Dermis blood vessel endothelial cell (primary cell): ENCODE data around the gene BCL2L15. TPM values are rescaled to one million over a fixed set of nuclear protein-coding genes. Genes with fewer than 3 reads are reported as not detected.

Experiments
- DNase-seq: peaks from one replicate; pipeline ENCODE4 v3.0.0; 2010
- total RNA-seq: library from RNA; depleted of rRNA; stranded (reverse); fragments of >200 nt; gene quantifications from 2 replicates; pipeline ENCODE4 v1.2.3, GENCODE V29; 2014

The BCL2L15 gene
- total RNA-seq, 1 donor from 2014 or later: 0.17 TPM

DNA sequence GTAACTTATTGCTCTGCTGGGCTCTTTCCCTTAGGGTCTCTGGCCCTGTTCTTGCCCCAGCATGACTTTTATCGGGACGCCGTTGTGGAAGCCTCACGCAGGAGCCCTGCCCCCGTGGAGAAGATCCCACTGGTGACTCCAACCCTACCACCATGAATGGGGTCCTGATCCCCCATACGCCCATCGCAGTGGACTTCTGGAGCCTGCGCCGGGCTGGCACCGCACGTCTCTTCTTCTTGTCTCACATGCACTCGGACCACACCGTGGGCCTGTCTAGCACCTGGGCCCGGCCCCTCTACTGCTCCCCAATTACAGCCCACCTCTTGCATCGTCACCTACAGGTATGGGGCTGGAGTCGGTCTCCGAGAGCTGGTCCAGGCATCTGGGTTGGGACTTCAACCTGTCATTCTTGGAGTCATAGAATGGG, 18.1 kb upstream of the BCL2L15 start:
- DNase-seq: peak; percentile 27

DNA sequence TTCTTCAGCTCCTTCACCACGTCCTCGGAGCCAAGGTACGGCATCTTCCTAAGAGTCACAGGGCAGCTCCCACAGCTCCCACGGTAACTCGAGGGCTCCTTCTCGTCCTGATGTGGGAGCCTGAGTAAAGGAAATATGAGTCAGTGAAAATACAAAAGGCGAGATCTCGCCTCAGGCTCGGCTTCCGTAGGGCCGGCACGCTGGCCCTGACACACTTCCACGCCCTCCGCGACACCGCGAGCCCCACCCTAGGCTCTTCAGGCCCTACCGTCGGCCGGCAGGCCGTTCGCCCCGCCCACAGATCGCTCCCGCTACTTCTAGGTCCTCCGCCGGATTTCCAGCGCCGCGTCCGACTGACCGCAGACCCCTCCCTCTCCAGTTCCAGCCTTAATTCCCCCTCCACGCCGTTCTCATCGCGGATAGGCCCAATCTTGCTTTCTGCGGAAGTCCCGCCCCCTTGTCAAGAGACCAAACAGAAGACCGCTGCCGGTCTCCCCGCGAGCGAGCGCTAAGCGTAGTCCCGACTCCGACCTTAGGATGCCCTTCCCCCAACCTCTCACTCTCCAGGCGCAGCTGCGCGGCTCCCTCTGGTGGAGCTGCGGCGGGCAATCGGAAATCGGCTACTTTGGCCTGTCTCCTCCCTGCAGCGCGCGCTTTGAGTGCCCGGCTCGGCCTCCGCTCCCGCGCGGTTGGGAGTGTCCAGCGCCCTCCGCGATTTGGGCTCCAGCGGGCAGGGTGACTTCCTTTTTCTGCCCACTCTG, 17.5 kb upstream of the BCL2L15 start, which contains the start of the genes AP4B1 and DCLRE1B:
Gene AP4B1, minus strand, starts transcription at position 126 of the 761 bp plus-strand sequence. Its CDS starts 82 bp downstream, at position 44.
Gene DCLRE1B, plus strand, starts transcription at position 653 of the 761 bp plus-strand sequence. CDS start 261 bp downstream, outside the sequence.
- DNase-seq: peak; percentile 100

DNA sequence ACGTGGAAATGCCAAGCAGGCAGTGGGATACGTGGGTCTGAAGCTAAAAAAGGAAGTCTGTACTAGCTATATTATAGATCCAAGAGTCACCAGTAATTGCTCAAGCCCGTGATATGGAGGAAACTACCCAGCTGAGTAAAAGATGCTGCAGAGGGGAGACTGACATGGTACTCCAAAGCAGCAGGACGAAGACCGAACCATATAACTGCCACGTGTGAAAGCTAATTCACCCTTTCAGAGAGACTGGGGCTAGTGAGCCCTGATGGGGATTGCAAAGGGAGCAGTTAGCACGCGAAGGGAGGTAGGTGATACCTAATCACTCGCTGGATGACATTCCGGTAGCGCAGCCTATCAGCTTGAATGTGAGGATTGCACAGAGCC, 16.9 kb upstream of the BCL2L15 start:
- no peak for DNase-seq

DNA sequence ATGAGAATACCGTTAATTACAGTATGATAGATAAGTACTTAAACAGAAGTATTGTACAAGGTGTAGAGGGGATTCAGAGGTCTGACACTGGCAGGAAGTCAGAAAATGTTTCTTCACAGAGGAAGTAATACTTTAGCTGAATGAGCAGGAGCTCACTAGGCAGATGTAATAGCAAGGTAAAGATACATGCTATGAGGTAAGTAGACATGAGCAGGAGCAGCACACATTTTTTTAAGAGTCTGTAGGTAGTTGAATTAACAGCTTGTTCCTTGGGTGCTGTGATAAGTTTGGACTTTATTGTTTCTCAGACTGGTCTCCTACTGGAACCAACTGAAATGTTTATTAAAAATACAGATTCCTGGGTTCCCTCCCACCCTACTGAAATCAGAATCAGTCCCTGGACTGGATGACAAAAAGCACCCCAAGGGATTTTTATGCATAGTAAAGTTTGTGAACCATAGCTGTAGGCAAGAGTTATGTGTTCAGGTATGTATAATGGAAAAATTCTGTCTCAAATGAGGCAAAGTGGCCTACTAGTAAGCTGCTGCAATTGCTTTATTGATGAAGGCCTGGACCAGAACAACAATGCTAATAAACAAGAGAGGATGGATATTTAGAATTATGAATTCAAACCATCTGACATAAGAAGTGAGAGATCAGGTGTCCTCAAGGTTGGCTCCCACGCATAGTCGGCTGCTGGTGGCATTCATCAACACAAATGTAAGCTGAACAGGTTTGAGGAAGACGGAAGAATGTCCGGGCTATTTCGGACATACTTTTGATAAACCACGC, 16.3 kb upstream of the BCL2L15 start:
- DNase-seq: no peak

DNA sequence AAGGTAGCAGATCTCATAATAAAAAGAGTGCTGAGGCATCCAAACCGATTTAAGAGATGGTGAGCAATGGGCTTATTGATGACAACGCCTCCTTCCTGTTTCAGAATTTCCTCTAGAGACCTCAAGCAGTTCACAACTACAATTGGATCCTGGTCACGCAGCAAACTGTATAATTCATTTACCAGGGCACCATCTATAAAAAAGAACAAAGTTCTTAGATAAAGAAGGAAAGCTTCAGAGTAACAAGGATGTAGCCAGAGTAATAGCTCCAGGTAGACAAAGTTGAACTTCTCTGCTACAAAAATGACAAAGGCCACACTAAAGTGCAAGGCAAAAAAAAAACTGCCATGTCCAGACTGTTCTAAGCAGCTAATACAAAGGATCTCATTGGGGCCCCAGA, 13.8 kb upstream of the BCL2L15 start:
- no peak for DNase-seq

DNA sequence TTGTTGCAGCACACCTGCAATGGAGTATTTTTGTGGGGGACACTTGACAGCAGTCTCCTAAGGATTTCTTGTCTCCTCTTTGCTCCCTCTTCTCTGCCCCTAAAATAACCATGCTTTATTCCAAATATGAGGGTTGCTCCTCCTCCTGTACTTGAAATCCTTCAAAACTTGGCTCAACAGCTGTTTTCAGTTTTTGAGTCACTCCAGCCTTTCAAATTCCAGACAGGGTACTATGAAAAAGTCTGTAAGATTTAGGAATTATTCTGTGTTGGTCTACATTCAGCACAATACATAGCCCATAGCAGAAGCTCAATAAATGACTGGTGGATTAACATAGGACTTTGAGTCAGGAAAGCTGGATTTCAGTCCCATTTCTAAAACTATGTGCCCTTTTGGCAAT, 11.7 kb upstream of the BCL2L15 start:
- no peak for DNase-seq

DNA sequence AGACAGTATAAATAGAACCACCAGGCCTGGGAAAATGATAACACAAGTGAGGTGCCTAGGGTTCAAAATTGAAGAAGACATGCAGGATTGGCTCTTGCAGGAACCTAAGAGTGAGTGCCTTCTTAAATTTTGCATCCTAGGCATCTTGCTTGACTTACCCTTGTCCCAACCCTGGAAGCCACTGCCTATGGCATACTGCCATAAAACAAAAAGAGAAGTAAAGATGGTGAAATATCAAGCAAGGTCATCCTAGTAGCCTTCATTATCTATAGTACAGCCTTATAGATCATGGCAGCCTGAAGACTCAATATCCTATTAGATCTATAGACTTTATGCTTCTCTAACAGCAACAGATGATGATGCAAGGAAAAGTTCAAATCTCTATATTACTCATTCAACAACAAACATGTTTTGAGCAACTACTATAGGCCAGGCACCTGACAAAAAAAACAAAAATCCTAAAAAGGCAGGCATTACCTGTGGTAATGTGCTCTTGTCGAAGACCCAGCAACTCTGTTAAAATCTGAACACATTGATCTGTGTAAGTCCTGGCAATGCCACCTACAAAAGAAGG, 10.9 kb upstream of the BCL2L15 start:
- DNase-seq: no peak

DNA sequence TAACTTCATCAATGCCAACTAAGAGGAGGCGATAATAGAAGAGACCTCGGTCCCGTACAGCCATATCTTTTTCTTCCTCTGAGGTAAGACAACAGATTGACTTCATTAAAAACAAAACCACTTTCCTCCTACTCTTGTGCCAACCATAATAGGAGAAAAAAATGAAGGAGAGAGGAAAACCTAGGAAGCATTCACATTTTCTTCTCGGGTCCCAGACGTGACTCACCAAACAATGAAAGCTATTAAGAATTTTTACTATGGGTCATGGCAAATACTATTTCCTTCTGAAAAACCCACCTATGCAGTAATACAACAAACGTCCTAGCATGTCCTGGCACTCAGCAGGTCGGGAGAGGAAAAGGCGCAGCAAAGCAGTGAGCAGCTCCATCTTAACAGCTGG, 8.6 kb upstream of the BCL2L15 start:
- DNase-seq: peak; percentile 13

DNA sequence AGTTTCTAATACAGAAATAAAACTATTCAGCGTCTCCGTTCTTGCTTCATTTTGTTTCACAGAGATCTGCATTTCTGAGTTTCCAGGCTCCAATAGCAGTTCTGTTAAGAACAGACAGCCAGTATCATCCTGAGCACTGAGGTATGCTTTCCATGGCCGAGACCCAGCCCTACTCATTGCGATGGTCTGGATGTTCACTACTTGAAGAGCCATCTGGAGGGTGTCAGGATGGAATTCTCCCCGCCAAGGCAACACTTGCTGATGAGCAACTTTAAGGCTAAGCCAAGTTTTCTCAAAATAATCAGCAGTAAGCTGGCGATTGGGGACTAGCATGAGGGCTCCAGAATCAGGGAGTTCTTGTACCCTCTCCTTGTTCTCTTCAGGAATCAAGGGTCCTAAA, 7.7 kb upstream of the BCL2L15 start:
- DNase-seq: no peak

DNA sequence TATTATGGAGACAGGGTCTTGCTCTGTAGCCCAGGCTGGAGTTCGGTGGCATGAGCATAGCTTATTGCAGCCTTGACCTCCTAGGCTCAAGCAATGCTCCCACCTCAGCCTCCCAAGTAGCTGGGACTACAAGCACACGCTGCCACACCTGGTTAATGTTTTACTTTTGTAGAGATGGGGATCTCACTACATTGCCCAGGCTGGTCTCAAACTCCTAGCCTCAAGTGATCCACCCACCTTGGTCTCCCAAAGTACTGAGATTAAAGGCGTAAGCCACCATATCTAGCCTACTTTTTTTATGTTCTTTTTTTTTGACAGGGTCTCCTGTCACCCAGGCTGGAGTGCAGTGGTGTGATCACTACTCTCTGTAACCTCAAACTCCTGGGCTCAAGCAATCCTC, 5.9 kb upstream of the BCL2L15 start:
- DNase-seq: no peak

DNA sequence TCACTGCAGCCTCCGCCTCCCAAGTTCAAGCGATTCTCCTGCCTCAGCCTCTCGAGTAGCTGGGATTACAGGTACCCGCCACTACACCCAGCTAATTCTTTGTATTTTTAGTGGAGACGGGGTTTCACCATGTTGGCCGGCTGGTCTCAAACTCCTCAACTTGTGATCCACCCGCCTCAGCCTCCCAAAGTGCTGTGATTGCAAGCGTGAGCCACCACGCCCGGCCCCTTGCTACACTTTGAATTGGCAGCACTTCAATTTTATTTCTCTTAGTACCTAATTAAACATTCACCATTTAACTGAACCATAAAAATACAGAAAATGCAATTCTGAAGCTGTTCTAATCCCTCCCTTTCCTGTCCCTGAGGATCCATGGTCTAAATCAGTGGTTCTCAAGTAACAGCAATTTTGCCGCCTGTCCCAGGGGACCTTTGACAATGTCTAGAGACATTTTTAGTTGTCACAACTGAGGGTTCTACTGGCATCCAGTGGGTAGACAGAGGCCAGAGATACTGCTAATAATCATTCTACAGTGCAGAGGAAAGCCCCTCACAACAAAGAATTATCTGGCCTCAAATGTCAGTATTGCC, 4.3 kb upstream of the BCL2L15 start:
- no peak for DNase-seq

DNA sequence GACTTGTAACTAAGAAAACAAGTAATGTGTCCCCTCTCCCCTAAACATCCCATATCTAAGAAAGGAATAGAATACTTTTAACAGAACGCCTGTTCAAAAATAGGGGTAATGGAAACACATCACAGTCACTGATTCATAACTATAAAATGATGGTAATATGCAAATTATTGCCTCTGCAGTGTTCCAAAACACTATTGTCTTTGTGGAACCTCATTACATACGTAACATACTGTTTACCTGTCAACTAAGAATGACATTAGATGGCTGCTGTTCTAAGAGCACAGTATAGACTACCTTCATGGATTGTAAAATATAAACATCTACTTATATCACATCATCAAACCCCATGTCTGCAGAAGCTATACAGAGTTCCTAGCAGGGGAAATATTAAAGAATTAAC, 3.4 kb upstream of the BCL2L15 start:
- no peak for DNase-seq

DNA sequence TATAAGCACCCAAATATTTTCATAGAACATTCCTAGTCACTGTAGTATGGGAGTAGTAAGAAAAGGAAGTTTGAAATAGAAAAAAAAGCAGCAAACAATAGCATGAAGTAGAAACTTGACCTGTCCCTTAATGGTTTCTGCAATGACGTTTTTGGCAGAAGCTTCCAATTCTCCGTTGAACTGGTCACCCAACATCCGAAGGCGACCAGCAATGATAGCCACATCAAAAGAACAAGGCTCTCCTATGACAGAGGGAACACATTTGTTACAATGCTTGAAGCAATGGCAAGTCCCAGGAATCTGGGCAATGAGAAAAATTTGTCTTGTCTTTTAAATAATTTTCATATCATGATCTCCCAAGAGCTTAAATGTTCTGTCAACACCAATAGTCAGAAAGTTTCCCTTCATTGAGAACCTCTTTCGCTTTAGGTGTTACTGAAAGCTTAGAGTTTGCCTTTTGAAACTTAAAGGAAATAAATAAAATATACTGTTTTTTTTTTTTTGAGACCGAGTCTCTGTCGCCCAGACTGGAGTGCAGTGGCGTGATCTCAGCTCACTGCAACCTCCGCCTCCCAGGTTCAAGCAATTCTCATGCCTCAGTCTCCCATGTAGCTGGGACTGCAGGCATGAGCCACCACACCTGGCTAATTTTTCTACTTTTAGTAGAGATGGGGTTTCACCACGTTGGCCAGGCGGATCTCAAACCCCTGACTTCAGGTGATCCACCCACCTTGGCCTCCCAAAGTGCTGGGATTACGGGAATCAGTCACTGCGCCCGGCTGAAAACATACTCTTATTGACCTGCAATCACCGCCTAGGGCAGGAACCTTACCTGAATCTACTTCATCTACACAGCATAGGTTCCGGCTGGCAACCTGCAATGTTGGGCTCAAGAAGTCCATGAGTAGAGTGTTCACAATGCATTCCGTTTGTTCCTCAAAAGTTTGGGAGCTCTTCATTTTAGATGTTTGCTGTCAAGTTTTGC, 672 bp downstream of the BCL2L15 start:
- no peak for DNase-seq

DNA sequence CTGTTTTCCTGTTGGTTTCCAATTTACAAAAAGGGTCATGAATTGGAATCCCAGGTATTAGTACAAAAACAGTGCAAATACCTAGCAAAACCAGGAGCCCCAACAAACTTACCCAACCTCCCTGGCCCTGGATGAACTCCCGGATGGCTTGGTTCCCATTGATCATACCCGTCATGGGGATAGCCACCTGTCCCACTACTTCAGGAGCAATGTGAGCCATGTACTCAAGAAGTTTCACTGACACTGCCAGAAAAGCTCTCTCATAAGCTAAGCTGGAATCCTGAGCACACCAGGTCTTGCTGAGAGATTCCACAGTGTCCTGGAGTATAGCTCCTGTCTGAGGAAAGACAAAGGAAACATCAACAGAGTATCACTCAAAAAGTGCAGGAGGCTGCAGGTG, 5.7 kb downstream of the BCL2L15 start:
- no peak for DNase-seq

DNA sequence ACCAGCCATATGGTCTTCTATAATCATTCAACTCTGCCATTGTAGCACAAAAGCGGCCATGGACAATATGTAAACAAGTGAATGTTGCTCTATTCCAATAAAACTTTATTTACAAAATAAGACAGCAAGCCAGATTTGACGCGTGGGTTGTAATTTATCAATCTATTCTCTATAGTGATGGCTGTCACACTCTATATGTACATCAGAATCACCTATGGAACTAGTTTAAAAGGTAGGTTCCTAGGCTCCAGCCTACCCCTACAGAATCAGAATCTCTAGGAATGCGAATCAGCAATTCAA, 7.7 kb downstream of the BCL2L15 start:
- DNase-seq: no peak

DNA sequence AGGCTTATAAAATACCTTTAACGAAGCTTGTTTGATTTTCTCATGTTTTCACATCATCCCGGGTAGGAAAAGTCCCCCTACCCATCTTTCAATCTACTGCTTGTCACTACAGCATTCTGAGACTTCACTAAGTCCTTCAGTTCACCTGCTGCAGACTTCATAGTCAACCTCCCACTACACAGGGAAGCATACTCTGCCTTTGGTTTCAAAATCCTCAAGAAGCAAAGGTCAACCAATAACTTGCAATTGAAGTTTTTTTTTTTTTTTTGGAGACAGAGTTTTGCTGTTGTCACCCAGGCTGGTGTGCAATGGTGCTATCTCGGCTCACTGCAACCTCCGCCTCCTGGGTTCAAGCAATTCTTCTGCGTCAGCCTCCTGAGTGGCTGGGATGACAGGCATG, 11.2 kb downstream of the BCL2L15 start:
- no peak for DNase-seq

DNA sequence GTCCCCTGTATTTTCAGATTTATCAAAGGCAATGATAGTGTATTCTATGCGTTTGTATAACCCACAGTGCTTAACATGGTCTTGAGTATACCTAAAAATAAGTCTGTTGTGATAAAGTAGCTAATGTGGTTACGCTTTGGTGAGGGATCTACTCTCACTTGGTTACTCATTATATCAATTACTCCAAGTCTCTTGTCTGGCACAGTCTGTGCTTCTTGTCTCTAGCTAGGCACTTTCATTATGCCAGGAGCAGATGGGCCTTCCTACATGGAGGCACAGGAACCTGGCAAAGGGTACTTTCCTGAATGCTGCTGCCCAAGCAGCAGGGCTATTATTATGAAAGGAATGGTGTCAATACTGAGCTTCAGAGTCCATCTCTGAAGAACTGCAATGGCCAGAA, 11.7 kb downstream of the BCL2L15 start:
- no peak for DNase-seq

DNA sequence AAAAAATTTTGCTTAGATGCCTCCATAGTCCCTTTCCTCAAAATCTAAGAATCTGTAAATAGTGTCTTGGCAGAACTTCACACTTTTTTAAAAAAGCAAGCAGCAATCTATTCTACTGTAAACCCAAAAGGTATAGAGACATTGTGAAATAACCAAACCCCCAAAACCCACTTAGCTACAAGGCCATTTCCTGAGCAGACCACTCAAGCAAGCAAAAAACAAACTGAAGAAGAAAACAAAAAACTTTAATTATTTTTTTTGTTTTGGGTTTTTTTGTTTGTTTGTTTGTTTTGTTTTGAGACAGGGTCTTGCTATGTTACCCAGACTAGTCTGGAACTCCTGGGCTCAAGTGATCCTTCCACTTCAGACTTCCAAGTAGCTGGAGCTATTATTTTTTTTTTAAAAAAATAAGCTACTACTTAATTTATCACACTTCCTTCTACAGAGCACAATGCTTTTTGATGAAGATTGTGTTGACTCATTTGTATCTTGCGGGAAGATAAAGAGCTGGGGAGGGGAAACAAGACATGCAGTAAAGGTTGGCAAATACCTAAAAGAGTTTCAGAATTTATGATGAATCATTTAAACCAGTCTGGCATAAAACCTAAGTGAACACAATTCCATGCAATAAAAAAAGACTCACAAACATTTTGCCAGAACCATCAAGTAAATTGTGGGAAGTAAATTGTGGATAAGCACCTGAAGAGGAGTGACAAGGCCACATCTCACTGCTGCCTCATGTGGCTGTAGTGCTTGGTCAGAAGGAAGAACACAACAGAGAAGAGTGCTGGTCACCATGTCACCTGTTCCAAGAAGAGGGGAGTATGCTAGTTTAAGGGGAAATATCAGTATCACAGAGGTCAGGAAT, 13.1 kb downstream of the BCL2L15 start:
- DNase-seq: peak; percentile 51

DNA sequence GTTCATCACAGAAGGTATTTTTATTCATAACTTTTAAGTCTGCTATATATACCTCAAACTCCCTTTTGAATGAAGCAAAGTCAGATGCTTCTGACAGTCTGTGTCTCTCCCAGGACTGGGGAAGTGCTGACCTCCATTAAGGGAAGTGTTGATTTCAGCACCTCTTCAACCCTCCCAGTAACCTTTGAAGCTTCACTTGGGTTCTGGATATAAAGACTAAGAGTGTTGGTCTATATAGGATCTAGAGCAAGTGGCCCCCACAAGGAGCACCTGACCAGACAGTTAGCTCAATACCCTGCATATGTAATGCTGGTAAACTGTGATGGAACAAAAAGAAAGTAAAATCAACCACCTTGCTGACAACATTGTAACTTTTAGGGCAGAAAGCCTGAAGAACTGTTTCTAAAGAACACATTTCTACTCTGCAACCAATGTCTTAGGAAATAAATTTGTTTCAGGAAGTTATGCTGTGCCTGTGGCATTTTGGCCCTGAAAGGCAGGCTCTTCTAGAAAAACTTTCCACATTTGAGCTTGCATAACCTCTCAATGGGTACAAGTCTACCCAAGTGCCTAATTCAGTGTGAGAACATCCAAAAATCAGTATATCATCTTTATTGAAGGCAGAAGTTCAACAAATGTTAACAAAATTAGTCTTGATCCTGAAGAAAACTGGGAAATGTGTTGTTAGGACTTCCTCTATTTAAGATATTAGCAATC, 15.0 kb downstream of the BCL2L15 start:
- no peak for DNase-seq

DNA sequence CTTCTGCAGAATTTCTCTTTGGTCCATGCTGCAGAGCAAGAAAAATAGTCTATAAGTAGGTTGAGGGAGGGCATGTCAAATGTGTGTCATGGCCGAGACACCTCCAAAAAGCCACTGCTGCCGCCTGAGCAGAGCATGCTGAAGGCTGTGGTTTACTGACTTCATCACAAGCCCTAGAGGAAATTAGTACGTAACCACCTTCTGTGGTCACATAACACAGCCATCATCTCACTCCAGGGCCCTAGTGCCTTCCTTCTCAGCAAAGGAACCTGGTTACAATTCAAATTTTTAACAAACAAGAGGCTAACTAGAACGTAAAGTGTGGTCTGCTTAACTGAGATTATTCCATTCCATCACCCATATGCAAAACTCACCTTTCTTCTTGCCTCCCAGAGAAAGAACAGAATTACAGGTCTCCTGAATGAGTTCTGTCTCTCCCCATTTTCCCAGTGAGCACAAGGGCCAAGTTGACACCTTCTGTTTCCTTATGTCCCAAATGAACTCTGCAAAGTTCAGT, 15.7 kb downstream of the BCL2L15 start, which contains the start of gene PTPN22:
Gene PTPN22, minus strand, starts transcription at position 116 of the 517 bp plus-strand sequence.
- peak; percentile 10 for DNase-seq
